Measurements from ENCODE around the gene CAPNS2. TPM values are rescaled to one million over a fixed set of nuclear protein-coding genes. Genes with fewer than 3 reads are reported as not detected.

The CAPNS2 gene
- total RNA-seq, 1 donor from 2014 or later: 0.35 TPM

- H3K4me3 Mint-ChIP-seq (ENCODE audit: unreplicated experiment): no peak overlapping the region
- H3K4me1 Mint-ChIP-seq (ENCODE audit: low read depth): peaks cover 21% of the 10 kb centered on the region
- peaks cover 2% of the 10 kb centered on the region for H3K36me3 Mint-ChIP-seq (ENCODE audit: low read depth)
- TF ChIP-seq CTCF (IDR thresholded peaks at IDR 0.05): no peak
- no peaks in the 10 kb centered on the region for H3K9me3 Mint-ChIP-seq (ENCODE audit: low read depth)
- no peak overlapping the region for H3K27ac Mint-ChIP-seq (ENCODE audit: unreplicated experiment)
- H3K27me3 Mint-ChIP-seq (ENCODE audit: low read depth): no peaks in the 10 kb centered on the region
- no peak for DNase-seq (ENCODE audit: low spot score)
Measured at GRCh38 chr16:55540221-55540620, 26.3 kb upstream of the CAPNS2 start.

GRCh38 chr16:55542459-55543082, 23.9 kb upstream of the CAPNS2 start:
- Mint-ChIP-seq H3K27ac (ENCODE audit: unreplicated experiment) (no peak overlapping the region), H3K4me1 (ENCODE audit: low read depth) (no peaks in the 10 kb centered on the region), H3K36me3 (ENCODE audit: low read depth) (peaks cover 2% of the 10 kb centered on the region), H3K9me3 (ENCODE audit: low read depth) (no peaks in the 10 kb centered on the region), H3K27me3 (ENCODE audit: low read depth) (no peaks in the 10 kb centered on the region), H3K4me3 (ENCODE audit: unreplicated experiment) (no peak overlapping the region)
- no peak for TF ChIP-seq CTCF (IDR thresholded peaks at IDR 0.05)
- no peak for DNase-seq (ENCODE audit: low spot score)

- DNase-seq (ENCODE audit: low spot score): no peak
- Mint-ChIP-seq H3K4me1 (ENCODE audit: low read depth) (no peaks in the 10 kb centered on the region), H3K4me3 (ENCODE audit: unreplicated experiment) (no peak overlapping the region), H3K27me3 (ENCODE audit: low read depth) (no peaks in the 10 kb centered on the region), H3K36me3 (ENCODE audit: low read depth) (no peaks in the 10 kb centered on the region), H3K27ac (ENCODE audit: unreplicated experiment) (no peak overlapping the region), H3K9me3 (ENCODE audit: low read depth) (no peaks in the 10 kb centered on the region)
- peak; percentile 90 for TF ChIP-seq CTCF (IDR thresholded peaks at IDR 0.05)
Measured at GRCh38 chr16:55543472-55543871, 23.0 kb upstream of the CAPNS2 start.

GRCh38 chr16:55552621-55553020, 13.9 kb upstream of the CAPNS2 start:
- TF ChIP-seq CTCF (IDR thresholded peaks at IDR 0.05): no peak
- Mint-ChIP-seq H3K27ac (ENCODE audit: unreplicated experiment) (no peak overlapping the region), H3K36me3 (ENCODE audit: low read depth) (peaks cover 15% of the 10 kb centered on the region), H3K27me3 (ENCODE audit: low read depth) (no peaks in the 10 kb centered on the region), H3K4me1 (ENCODE audit: low read depth) (peaks cover 18% of the 10 kb centered on the region), H3K9me3 (ENCODE audit: low read depth) (peaks cover 12% of the 10 kb centered on the region), H3K4me3 (ENCODE audit: unreplicated experiment) (no peak overlapping the region)
- no peak for DNase-seq (ENCODE audit: low spot score)

GRCh38 chr16:55555436-55555835, 11.0 kb upstream of the CAPNS2 start:
- Mint-ChIP-seq H3K27ac (ENCODE audit: unreplicated experiment) (no peak overlapping the region), H3K27me3 (ENCODE audit: low read depth) (no peaks in the 10 kb centered on the region), H3K4me1 (ENCODE audit: low read depth) (peaks cover 45% of the 10 kb centered on the region), H3K4me3 (ENCODE audit: unreplicated experiment) (no peak overlapping the region), H3K9me3 (ENCODE audit: low read depth) (peaks cover 12% of the 10 kb centered on the region), H3K36me3 (ENCODE audit: low read depth) (peaks cover 16% of the 10 kb centered on the region)
- TF ChIP-seq CTCF (IDR thresholded peaks at IDR 0.05): no peak
- DNase-seq (ENCODE audit: low spot score): no peak

Measured in chondrocyte (in vitro differentiated cells).